ENCODE data around the gene ZSWIM4. TPM values are rescaled to one million over a fixed set of nuclear protein-coding genes. Genes with fewer than 3 reads are reported as not detected.

Gene ZSWIM4
- total and polyA plus RNA-seq, 10 of the 15 experiments (the other 5 are each of a cell fraction or from before 2014, with no cell fraction given) = 0.73 to 11.1 (median 1.8) TPM; not detected in 2

- RAD21 ChIA-PET (ENCODE audit: unreplicated experiment) = no interaction called here
- no peak for ATAC-seq
- no TSS peak for BruUV-seq (replicated peaks)
- in situ Hi-C loops (cut with MboI) (no loop called here), intact Hi-C loops (cut with micrococcal nuclease; ENCODE audit: unreplicated experiment) (no loop called here)
- SMC1A ChIA-PET (ENCODE audit: uncharacterized antibody, unreplicated experiment) = no interaction called here
- Histone ChIP-seq H4K20me1 (ENCODE audit: control insufficient read depth, insufficient read depth) (no peaks in the 10 kb centered on the region), H3K4me1 (ENCODE audit: control insufficient read depth, insufficient read depth, low read length) (no peaks in the 10 kb centered on the region), H3K4me3 (no peak overlapping the region), H3K9ac (ENCODE audit: control insufficient read depth, insufficient read depth, low read length) (no peak overlapping the region), H3K79me2 (ENCODE audit: control insufficient read depth, insufficient read depth, low read length) (peaks cover 19% of the 10 kb centered on the region), H2AFZ (ENCODE audit: control insufficient read depth, low read depth, low read length) (no peak overlapping the region), H3K27me3 (replicated peaks in 1 of 2; ENCODE audit: control insufficient read depth in 2 of 2, insufficient read depth in 2 of 2, low read length in 1 of 2) (no peaks in the 10 kb centered on the region), H3K9me3 (replicated peaks; ENCODE audit: control insufficient read depth, insufficient read depth, low read length) (no peaks in the 10 kb centered on the region), H3K36me3 (ENCODE audit: control insufficient read depth in 2 of 2, insufficient read depth in 2 of 2, low read length in 1 of 2) (peaks cover 0 to 5% of the 10 kb centered on the region in 2 experiments; a peak in 2 of 4 replicates), H3K4me2 (ENCODE audit: control insufficient read depth, insufficient read depth) (no peak overlapping the region), H3K27ac (ENCODE audit: control insufficient read depth, insufficient read depth) (no peak overlapping the region)
- WGBS (ENCODE audit: insufficient coverage, insufficient replicate concordance, low lambda C conversion rate, missing lambda C conversion rate) = 97% methylated on average over 19 of the region's 19 CpGs
- no peak for FAIRE-seq
- CTCF ChIA-PET = interaction anchor here (1.0 kb wide), 1 partner anchor 32 kb away, joined by 5 read pairs; no protein-coding TSS in a partner anchor
- DNase-seq (ENCODE audit: low read depth, low spot score) = no peak
- POLR2A ChIA-PET = no interaction called here
- TF ChIP-seq CHD2 (IDR thresholded peaks at IDR 0.05; ENCODE audit: borderline replicate concordance, low read depth, low read length) = no peak
- TF ChIP-seq MLLT1 (IDR thresholded peaks at IDR 0.05) = no peak
- TF ChIP-seq KAT2A (conservative IDR thresholded peaks at IDR 0.05; ENCODE audit: control insufficient read depth, low read depth, low read length) = no peak
- no peak for TF ChIP-seq NFIC (IDR thresholded peaks at IDR 0.05; ENCODE audit: low read depth, low read length)
- no peak for TF ChIP-seq RUNX3 (IDR thresholded peaks at IDR 0.05; ENCODE audit: low read length)
- no peak for TF ChIP-seq RCOR1 (conservative IDR thresholded peaks at IDR 0.05; ENCODE audit: low read depth, low read length)
- no peak for TF ChIP-seq NRF1 (conservative IDR thresholded peaks at IDR 0.05; ENCODE audit: low read depth, low read length)
- TF ChIP-seq HCFC1 (IDR thresholded peaks at IDR 0.05; ENCODE audit: low read length) = no peak
- no peak for TF ChIP-seq PAX5 (IDR thresholded peaks at IDR 0.05; ENCODE audit: borderline replicate concordance, low read depth, low read length)
- no peak for TF ChIP-seq RFX5 (IDR thresholded peaks at IDR 0.05; ENCODE audit: low read depth, low read length)
- TF ChIP-seq BCLAF1 (IDR thresholded peaks at IDR 0.05) = no peak
- no peak for TF ChIP-seq YBX1 (IDR thresholded peaks at IDR 0.05)
- no peak for TF ChIP-seq ZBTB4 (CRISPR knock-in tag; IDR thresholded peaks at IDR 0.05)
These were observed 26.7 kb upstream of the ZSWIM4 start for GRCh38 chr19:13768510-13768909.

All from GM12878 (cell line).